H1 (cell line): ENCODE data around the gene GADD45B.

Experiments used
- CTCF ChIP-seq, 3 experiments: IDR thresholded peaks; 1 replicate in 2 of 3; 2 replicates in 1 of 3; pipeline versions ENCODE4 v1.5.1 to v1.6.1; 2011; ENCODE audit warnings: low read length in 3 of 3, mild to moderate bottlenecking in 3 of 3, inconsistent platforms in 2 of 3, low read depth in 1 of 3, moderate library complexity in 1 of 3; ENCODE audit not compliant: insufficient read depth in 1 of 3; ENCODE audit errors: control extremely low read depth in 1 of 3
- POLR2A ChIP-seq, 2 experiments: IDR thresholded peaks; 1 replicate in 1 of 2; 2 replicates in 1 of 2; pipeline ENCODE4 v1.6.1; 2011; ENCODE audit warnings: low read depth in 2 of 2, low read length in 2 of 2, mild to moderate bottlenecking in 2 of 2; ENCODE audit errors: control extremely low read depth in 1 of 2

- TF ChIP-seq CTCF (IDR thresholded peaks at IDR 0.05; ENCODE audit: control extremely low read depth in 1 of 3, insufficient read depth in 1 of 3, low read depth in 1 of 3, low read length in 3 of 3): no peak
- TF ChIP-seq POLR2A (IDR thresholded peaks at IDR 0.05; ENCODE audit: control extremely low read depth in 1 of 2, low read depth in 2 of 2, low read length in 2 of 2): no peak; a peak in 1 of 3 replicates
Observed at GRCh38 chr19:2428756-2429711, 46.9 kb upstream of the GADD45B start.
